ENCODE results near the gene TMUB2. TPM values are rescaled to one million over a fixed set of nuclear protein-coding genes. Genes with fewer than 3 reads are reported as not detected.
A peak's percentile ranks its signal among the peaks of the same experiment; 100 is the strongest.

The TMUB2 gene
- total and polyA plus RNA-seq, 2 of the 13 experiments (the other 11 are each of a cell fraction or from before 2014, with no cell fraction given), result 26.9 to 50.8 TPM

GRCh38 chr17:44184212-44184810, 2.5 kb upstream of the TMUB2 start (continued):
- TF ChIP-seq KLF16 (CRISPR knock-in tag; IDR thresholded peaks at IDR 0.05) (peak in 1 of 2 experiments; percentile 31; a peak in 1 of 4 replicates), ONECUT2 (CRISPR knock-in tag; IDR thresholded peaks at IDR 0.05) (peak; percentile 90), ZNF580 (CRISPR knock-in tag; IDR thresholded peaks at IDR 0.05; ENCODE audit: borderline replicate concordance, low read depth) (0 out of 2 replicates have a peak, but pooled peaks have one; percentile 3), ZC3H4 (CRISPR knock-in tag; IDR thresholded peaks at IDR 0.05; ENCODE audit: borderline replicate concordance) (no peak), FOXK1 (CRISPR knock-in tag; IDR thresholded peaks at IDR 0.05; ENCODE audit: borderline replicate concordance, low read depth) (0 out of 2 replicates have a peak, but pooled peaks have one; percentile 16), HMG20A (CRISPR knock-in tag; IDR thresholded peaks at IDR 0.05; ENCODE audit: borderline replicate concordance) (peak; percentile 47; the same call in 1 of the 2 replicates), CEBPB (IDR thresholded peaks at IDR 0.05; ENCODE audit: borderline replicate concordance, low read depth, low read length) (peak; percentile 88)
- TF ChIP-seq, protein P1, sequence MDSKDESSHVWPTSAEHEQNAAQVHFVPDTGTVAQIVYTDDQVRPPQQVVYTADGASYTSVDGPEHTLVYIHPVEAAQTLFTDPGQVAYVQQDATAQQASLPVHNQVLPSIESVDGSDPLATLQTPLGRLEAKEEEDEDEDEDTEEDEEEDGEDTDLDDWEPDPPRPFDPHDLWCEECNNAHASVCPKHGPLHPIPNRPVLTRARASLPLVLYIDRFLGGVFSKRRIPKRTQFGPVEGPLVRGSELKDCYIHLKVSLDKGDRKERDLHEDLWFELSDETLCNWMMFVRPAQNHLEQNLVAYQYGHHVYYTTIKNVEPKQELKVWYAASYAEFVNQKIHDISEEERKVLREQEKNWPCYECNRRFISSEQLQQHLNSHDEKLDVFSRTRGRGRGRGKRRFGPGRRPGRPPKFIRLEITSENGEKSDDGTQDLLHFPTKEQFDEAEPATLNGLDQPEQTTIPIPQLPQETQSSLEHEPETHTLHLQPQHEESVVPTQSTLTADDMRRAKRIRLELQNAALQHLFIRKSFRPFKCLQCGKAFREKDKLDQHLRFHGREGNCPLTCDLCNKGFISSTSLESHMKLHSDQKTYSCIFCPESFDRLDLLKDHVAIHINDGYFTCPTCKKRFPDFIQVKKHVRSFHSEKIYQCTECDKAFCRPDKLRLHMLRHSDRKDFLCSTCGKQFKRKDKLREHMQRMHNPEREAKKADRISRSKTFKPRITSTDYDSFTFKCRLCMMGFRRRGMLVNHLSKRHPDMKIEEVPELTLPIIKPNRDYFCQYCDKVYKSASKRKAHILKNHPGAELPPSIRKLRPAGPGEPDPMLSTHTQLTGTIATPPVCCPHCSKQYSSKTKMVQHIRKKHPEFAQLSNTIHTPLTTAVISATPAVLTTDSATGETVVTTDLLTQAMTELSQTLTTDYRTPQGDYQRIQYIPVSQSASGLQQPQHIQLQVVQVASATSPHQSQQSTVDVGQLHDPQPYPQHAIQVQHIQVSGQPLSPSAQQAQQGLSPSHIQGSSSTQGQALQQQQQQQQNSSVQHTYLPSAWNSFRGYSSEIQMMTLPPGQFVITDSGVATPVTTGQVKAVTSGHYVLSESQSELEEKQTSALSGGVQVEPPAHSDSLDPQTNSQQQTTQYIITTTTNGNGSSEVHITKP (CRISPR knock-in tag; IDR thresholded peaks at IDR 0.05; ENCODE audit: low read depth), result no peak

All from HepG2 (cell line).